ENCODE results near the gene ACAA2.

The ACAA2 gene

GRCh38 chr18:49734836-49735235 lies 78.5 kb downstream of the ACAA2 start:
- no peak for DNase-seq

GRCh38 chr18:49733896-49734585 lies 79.3 kb downstream of the ACAA2 start:
- no peak for DNase-seq

- no peak for DNase-seq
These were observed 80.0 kb downstream of the ACAA2 start for GRCh38 chr18:49733321-49733720.
